ENCODE results near the gene SPRY4.

DNA sequence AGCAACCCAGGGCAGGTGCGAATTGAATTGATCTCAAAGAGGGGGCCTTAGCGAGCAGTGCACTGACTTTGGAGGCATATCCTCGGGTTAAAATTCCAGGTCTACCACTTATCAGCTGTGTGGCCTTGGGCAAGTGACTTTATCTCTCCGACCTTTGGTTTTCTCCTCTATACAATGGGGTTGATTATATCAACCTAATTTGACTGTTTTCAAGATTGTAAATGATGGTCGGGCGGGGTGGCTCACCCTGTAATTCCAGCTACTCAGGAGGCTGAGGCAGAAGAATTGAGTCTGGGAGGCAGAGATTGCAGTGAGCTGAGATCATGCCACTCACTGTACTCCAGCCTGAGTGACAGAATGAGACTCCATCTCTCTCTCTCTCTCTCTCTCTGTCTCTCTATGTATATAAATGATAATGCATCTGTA is 18.7 kb downstream of the SPRY4 start:
- TF ChIP-seq, protein P1, sequence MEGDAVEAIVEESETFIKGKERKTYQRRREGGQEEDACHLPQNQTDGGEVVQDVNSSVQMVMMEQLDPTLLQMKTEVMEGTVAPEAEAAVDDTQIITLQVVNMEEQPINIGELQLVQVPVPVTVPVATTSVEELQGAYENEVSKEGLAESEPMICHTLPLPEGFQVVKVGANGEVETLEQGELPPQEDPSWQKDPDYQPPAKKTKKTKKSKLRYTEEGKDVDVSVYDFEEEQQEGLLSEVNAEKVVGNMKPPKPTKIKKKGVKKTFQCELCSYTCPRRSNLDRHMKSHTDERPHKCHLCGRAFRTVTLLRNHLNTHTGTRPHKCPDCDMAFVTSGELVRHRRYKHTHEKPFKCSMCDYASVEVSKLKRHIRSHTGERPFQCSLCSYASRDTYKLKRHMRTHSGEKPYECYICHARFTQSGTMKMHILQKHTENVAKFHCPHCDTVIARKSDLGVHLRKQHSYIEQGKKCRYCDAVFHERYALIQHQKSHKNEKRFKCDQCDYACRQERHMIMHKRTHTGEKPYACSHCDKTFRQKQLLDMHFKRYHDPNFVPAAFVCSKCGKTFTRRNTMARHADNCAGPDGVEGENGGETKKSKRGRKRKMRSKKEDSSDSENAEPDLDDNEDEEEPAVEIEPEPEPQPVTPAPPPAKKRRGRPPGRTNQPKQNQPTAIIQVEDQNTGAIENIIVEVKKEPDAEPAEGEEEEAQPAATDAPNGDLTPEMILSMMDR (conservative IDR thresholded peaks at IDR 0.05) = no peak
- no peak for TF ChIP-seq ZFX (IDR thresholded peaks at IDR 0.05)

Data from C4-2B (cell line).